H1 (cell line): ENCODE measurements around the gene DNAJC2. TPM values are rescaled to one million over a fixed set of nuclear protein-coding genes. Genes with fewer than 3 reads are reported as not detected.

ENCODE experiments used
- CTCF ChIA-PET: fragments of 300-600 bp; sonication (Branson Sonifier 250); formaldehyde crosslinking; loops from one replicate; lab custom pipeline; 2021; ENCODE audit not compliant: partially characterized antibody; lab: Charles Lee
- POLR2A ChIA-PET: fragments of 300-600 bp; sonication (Branson Sonifier 250); formaldehyde crosslinking; loops from one replicate; lab custom pipeline; 2021; ENCODE audit warnings: inconsistent platforms; ENCODE audit not compliant: partially characterized antibody; lab: Charles Lee
- DNase-seq, 2 experiments: peaks; one replicate each; pipeline versions ENCODE4 v3.0.0 to v3.0.0-alpha.2; 2010 to 2022; ENCODE audit warnings: low spot score in 2 of 2, low read depth in 1 of 2, mixed read lengths in 1 of 2
- FAIRE-seq: peaks from 2 replicates; lab custom pipeline; 2011; peaks lifted over from hg19 to GRCh38; lab: Jason Lieb, UNC
- H2AFZ ChIP-seq: 2 replicates; pipeline ENCODE4 v1.8.1; 2012; ENCODE audit warnings: low read length, inconsistent platforms
- H2AK5ac ChIP-seq: 2 replicates; pipeline ENCODE4 v1.6.1; 2013; ENCODE audit warnings: low read depth, low read length
- H2BK120ac ChIP-seq: replicated peaks from 2 replicates; pipeline ENCODE3; 2013; ENCODE audit warnings: low read depth, low read length, inconsistent platforms
- H2BK12ac ChIP-seq: 2 replicates; pipeline ENCODE4 v1.6.1; 2013; ENCODE audit warnings: low read depth, low read length
- H2BK15ac ChIP-seq: 2 replicates; pipeline ENCODE4 v1.6.1; 2013; ENCODE audit warnings: low read length
- H2BK20ac ChIP-seq: 2 replicates; pipeline ENCODE4 v1.6.1; 2013; ENCODE audit warnings: low read length
- H2BK5ac ChIP-seq: 2 replicates; pipeline ENCODE4 v1.6.1; 2013; ENCODE audit warnings: low read depth, low read length
- H3K14ac ChIP-seq: 2 replicates; pipeline ENCODE4 v1.6.1; 2013; ENCODE audit warnings: inconsistent platforms; ENCODE audit not compliant: insufficient read length
- H3K18ac ChIP-seq: 2 replicates; pipeline ENCODE4 v1.6.1; 2013; ENCODE audit warnings: low read length; ENCODE audit errors: extremely low read depth
- H3K23ac ChIP-seq: 2 replicates; pipeline ENCODE4 v1.6.1; 2013; ENCODE audit warnings: inconsistent platforms; ENCODE audit not compliant: insufficient read length
- H3K23me2 ChIP-seq: 2 replicates; pipeline ENCODE4 v1.6.1; 2013; ENCODE audit warnings: low read depth, low read length
- H3K27ac ChIP-seq: 2 replicates; pipeline ENCODE4 v1.6.1; 2011; ENCODE audit warnings: low read depth, low read length, inconsistent platforms
- H3K27me3 ChIP-seq, 4 experiments: replicated peaks in 1 of 4; 1 replicate in 1 of 4; 2 replicates in 3 of 4; pipeline versions ENCODE4 v1.6.1 to v1.8.1; 2011 to 2013; ENCODE audit warnings: low read length in 3 of 4, mild to moderate bottlenecking in 3 of 4, inconsistent platforms in 2 of 4, mixed read lengths in 2 of 4, moderate library complexity in 1 of 4; ENCODE audit not compliant: control insufficient read depth in 3 of 4, insufficient read depth in 3 of 4; ENCODE audit errors: extremely low read depth in 1 of 4
- H3K36me3 ChIP-seq, 4 experiments: 2 replicates each; pipeline versions ENCODE4 v1.6.1 to v1.8.1; 2011 to 2013; ENCODE audit warnings: mild to moderate bottlenecking in 4 of 4, low read length in 3 of 4, moderate library complexity in 2 of 4, control low read depth in 1 of 4, inconsistent platforms in 1 of 4; ENCODE audit not compliant: insufficient read depth in 4 of 4, control insufficient read depth in 2 of 4
- H3K4ac ChIP-seq: replicated peaks from 2 replicates; pipeline ENCODE3; 2013; ENCODE audit warnings: low read length, low read depth, mixed read lengths, inconsistent platforms; ENCODE audit not compliant: insufficient read length
- H3K4me1 ChIP-seq, 4 experiments: replicated peaks in 1 of 4; 1 replicate in 1 of 4; 2 replicates in 3 of 4; pipeline versions ENCODE4 v1.6.1 to v1.8.1; 2011 to 2013; ENCODE audit warnings: low read length in 3 of 4, inconsistent platforms in 2 of 4, mixed read lengths in 1 of 4; ENCODE audit not compliant: insufficient read depth in 4 of 4, control insufficient read depth in 3 of 4
- H3K4me2 ChIP-seq, 2 experiments: 2 replicates each; pipeline versions ENCODE4 v1.6.1 to v1.8.1; 2011 to 2013; ENCODE audit warnings: low read depth in 2 of 2, low read length in 2 of 2, control low read depth in 1 of 2, inconsistent platforms in 1 of 2, mild to moderate bottlenecking in 1 of 2; ENCODE audit not compliant: insufficient read depth in 1 of 2
- H3K4me3 ChIP-seq, 4 experiments: fragments of 200-600, 300-600 bp in 1 of 4; sonication (generic), shearing (Covaris generic), sonication (Bioruptor Twin) in 1 of 4; 2 replicates each; pipeline versions ENCODE4 v1.5.1 to v1.8.1; 2011 to 2016; ENCODE audit warnings: low read length in 4 of 4, low read depth in 3 of 4, control low read depth in 2 of 4, inconsistent platforms in 2 of 4, mild to moderate bottlenecking in 2 of 4, mixed read lengths in 1 of 4, moderate library complexity in 1 of 4; ENCODE audit not compliant: insufficient read depth in 2 of 4; ENCODE audit errors: extremely low read depth in 1 of 4
- H3K56ac ChIP-seq: replicated peaks from 2 replicates; pipeline ENCODE3; 2013; ENCODE audit warnings: low read depth, mild to moderate bottlenecking, mixed read lengths, low read length, inconsistent platforms; ENCODE audit not compliant: insufficient read length
- H3K79me1 ChIP-seq: 2 replicates; pipeline ENCODE4 v1.6.1; 2013; ENCODE audit warnings: low read depth, low read length, control low read depth
- H3K79me2 ChIP-seq, 2 experiments: 2 replicates each; pipeline versions ENCODE4 v1.6.1 to v1.8.1; 2012 to 2013; ENCODE audit warnings: low read length in 2 of 2, mild to moderate bottlenecking in 2 of 2, inconsistent platforms in 1 of 2; ENCODE audit not compliant: insufficient read depth in 2 of 2, control insufficient read depth in 1 of 2
- H3K9ac ChIP-seq, 4 experiments: replicated peaks in 1 of 4; 1 replicate in 1 of 4; 2 replicates in 3 of 4; pipeline versions ENCODE4 v1.6.1 to v1.8.1; 2011 to 2013; ENCODE audit warnings: low read depth in 3 of 4, low read length in 3 of 4, control low read depth in 2 of 4, mild to moderate bottlenecking in 2 of 4, moderate library complexity in 2 of 4, inconsistent platforms in 1 of 4; ENCODE audit errors: extremely low read depth in 1 of 4
- H3K9me3 ChIP-seq, 2 experiments: 2 replicates each; pipeline versions ENCODE4 v1.6.1 to v1.8.1; 2012 to 2013; ENCODE audit warnings: mild to moderate bottlenecking in 2 of 2, moderate library complexity in 2 of 2, control low read depth in 1 of 2, inconsistent platforms in 1 of 2, low read depth in 1 of 2, low read length in 1 of 2, mixed read lengths in 1 of 2; ENCODE audit not compliant: insufficient read depth in 2 of 2
- H4K20me1 ChIP-seq, 2 experiments: replicated peaks in 1 of 2; 2 replicates each; pipeline versions ENCODE3 to v1.8.1; 2011 to 2013; ENCODE audit warnings: inconsistent platforms in 2 of 2, low read length in 2 of 2, mild to moderate bottlenecking in 1 of 2; ENCODE audit not compliant: insufficient read depth in 2 of 2, control insufficient read depth in 1 of 2
- H4K5ac ChIP-seq: 2 replicates; pipeline ENCODE4 v1.6.1; 2013; ENCODE audit warnings: low read length, low read depth, mixed read lengths, inconsistent platforms; ENCODE audit not compliant: insufficient read length
- H4K8ac ChIP-seq: 2 replicates; pipeline ENCODE4 v1.8.0; 2013; ENCODE audit warnings: mild to moderate bottlenecking, moderate library complexity, low read length, inconsistent platforms; ENCODE audit not compliant: insufficient read depth; ENCODE audit errors: extremely low read depth
- H4K91ac ChIP-seq: replicated peaks from 2 replicates; pipeline ENCODE3; 2013; ENCODE audit warnings: low read length, mixed read lengths, inconsistent platforms; ENCODE audit not compliant: insufficient read length
- POU5F1 ChIP-seq: IDR thresholded peaks from 2 replicates; pipeline ENCODE4 v1.6.1; 2011; ENCODE audit warnings: low read depth, mild to moderate bottlenecking, low read length, moderate library complexity
- RXRA ChIP-seq: IDR thresholded peaks from 2 replicates; pipeline ENCODE4 v1.6.1; 2011; ENCODE audit warnings: low read depth, mild to moderate bottlenecking, low read length, moderate library complexity; ENCODE audit not compliant: insufficient read depth
- YY1 ChIP-seq: IDR thresholded peaks from 2 replicates; pipeline ENCODE4 v1.6.1; 2011; ENCODE audit warnings: low read depth, mild to moderate bottlenecking, low read length
- ZNF274 ChIP-seq: IDR thresholded peaks from 2 replicates; pipeline ENCODE4 v1.7.0; 2012; ENCODE audit warnings: low read length, borderline replicate concordance; ENCODE audit errors: extremely low read depth
- WGBS, 2 experiments: shearing (Covaris generic) in 1 of 2; methylation state at CpG; one replicate each; pipeline versions ENCODE4 v1.1.6 to v1.1.7; 2013 to 2015; ENCODE audit warnings: low lambda C conversion rate in 2 of 2, mixed read lengths in 2 of 2, inconsistent platforms in 1 of 2, low coverage in 1 of 2, missing lambda C conversion rate in 1 of 2; ENCODE audit not compliant: insufficient replicate concordance in 2 of 2, insufficient coverage in 1 of 2, insufficient read length in 1 of 2; ENCODE audit errors: extremely low coverage in 1 of 2, missing lambda C conversion rate in 1 of 2; 5-methylcytosine and 5-hydroxymethylcytosine counted together
- polyA plus RNA-seq, 7 experiments: library from polyadenylated mRNA; depleted of rRNA in 3 of 7; stranded (reverse) in 5 of 7; unstranded in 2 of 7; fragments of >200 nt in 5 of 7; fragments of 200-250 nt in 2 of 7; gene quantifications; 1 replicate in 5 of 7; 2 replicates in 1 of 7; 4 replicates in 1 of 7; pipeline versions ENCODE4 v1.2.1 to v1.2.3, GENCODE V29; 2011 to 2013; ENCODE audit warnings: missing spikeins in 2 of 7, mixed read lengths in 2 of 7
- total RNA-seq: library from RNA; stranded (reverse); fragmentation: NEBNext Ultra II Directional; extraction: Animal tissue kit (Norgen Biotek cat#: 25700); gene quantifications from 2 replicates; pipeline ENCODE4 v1.2.1, GENCODE V29; 2021

DNAJC2 gene
- total and polyA plus RNA-seq, 2 of the 8 experiments (the other 6 are each of a cell fraction or from before 2014, with no cell fraction given) = 9.8 to 42.2 TPM

GRCh38 chr7:103379270-103379975, 34.9 kb upstream of the DNAJC2 start:
- Histone ChIP-seq H3K36me3 (no peaks in the 10 kb centered on the region; a peak in 1 of 8 replicates), H3K27ac (no peak overlapping the region), H3K4me3 (no peak overlapping the region), H3K4ac (no peak overlapping the region), H2BK12ac (no peak overlapping the region), H2BK120ac (no peak overlapping the region), H2BK15ac (no peak overlapping the region), H4K8ac (no peak overlapping the region), H4K20me1 (peaks cover 3 to 13% of the 10 kb centered on the region in 2 experiments), H2BK5ac (no peak overlapping the region), H3K79me1 (peaks cover 5% of the 10 kb centered on the region; the same call in 1 of the 2 replicates), H3K14ac (no peak overlapping the region), H3K56ac (no peak overlapping the region), H3K4me2 (no peak overlapping the region), H3K23ac (no peak overlapping the region), H2AFZ (no peak overlapping the region), H2BK20ac (no peak overlapping the region), H4K91ac (no peak overlapping the region), H3K27me3 (no peaks in the 10 kb centered on the region), H3K23me2 (peaks cover 14% of the 10 kb centered on the region), H3K18ac (no peak overlapping the region), H3K79me2 (no peaks in the 10 kb centered on the region), H2AK5ac (no peak overlapping the region), H3K4me1 (no peaks in the 10 kb centered on the region), H4K5ac (no peak overlapping the region), H3K9ac (no peak overlapping the region), H3K9me3 (peaks cover 0 to 6% of the 10 kb centered on the region in 2 experiments; a peak in 1 of 4 replicates)
- no peak for FAIRE-seq
- POLR2A ChIA-PET = no interaction called here
- WGBS, 2 experiments = 86% methylated on average over 3 of the region's 3 CpGs; no CpG with 5 or more reads in 1 of the 2 experiments
- CTCF ChIA-PET = interaction anchor here (1.0 kb wide), 2 partner anchors 12 kb away, joined by 3 to 5 read pairs; no protein-coding TSS in a partner anchor
- DNase-seq = no peak
- TF ChIP-seq ZNF274 = no peak
- TF ChIP-seq RXRA = no peak
- TF ChIP-seq YY1 = no peak
- no peak for TF ChIP-seq POU5F1
